Head of caudate nucleus (tissue), 42 donors: ENCODE measurements around the gene NPPA.

Experiments
- DNase-seq, 42 donors: peaks; one replicate each; pipeline versions ENCODE4 v3.0.0 to v3.0.0-alpha.2; 2020 to 2021; ENCODE audit warnings: mixed read lengths in 7 of 42
- intact Hi-C: fragments of 100-400 bp; cut with DNase I; formaldehyde crosslinking; loops from one replicate; pipeline ENCODE4 v1.15.0; 2022

The NPPA gene

DNA sequence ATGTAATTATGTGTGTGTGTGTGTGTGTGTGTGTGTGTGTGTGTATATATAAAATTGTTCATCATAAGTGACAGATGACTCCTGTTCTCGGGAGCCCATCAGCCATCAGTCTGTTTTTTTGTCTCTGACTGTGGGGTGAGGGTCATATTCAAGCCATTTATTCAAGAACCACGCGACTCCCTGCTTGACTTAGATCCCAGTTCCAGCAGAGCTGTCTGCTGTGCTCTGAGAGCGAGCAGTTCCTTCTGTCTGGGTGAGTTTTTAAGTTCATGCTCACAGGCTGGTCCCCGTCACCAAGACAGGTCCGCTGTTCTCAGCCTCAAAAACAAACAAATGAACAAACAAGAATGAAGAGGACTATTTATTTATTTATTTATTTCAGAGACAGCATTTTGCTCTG, 29.5 kb upstream of the NPPA start:
- intact Hi-C loops = no loop called here
- no peak for DNase-seq

DNA sequence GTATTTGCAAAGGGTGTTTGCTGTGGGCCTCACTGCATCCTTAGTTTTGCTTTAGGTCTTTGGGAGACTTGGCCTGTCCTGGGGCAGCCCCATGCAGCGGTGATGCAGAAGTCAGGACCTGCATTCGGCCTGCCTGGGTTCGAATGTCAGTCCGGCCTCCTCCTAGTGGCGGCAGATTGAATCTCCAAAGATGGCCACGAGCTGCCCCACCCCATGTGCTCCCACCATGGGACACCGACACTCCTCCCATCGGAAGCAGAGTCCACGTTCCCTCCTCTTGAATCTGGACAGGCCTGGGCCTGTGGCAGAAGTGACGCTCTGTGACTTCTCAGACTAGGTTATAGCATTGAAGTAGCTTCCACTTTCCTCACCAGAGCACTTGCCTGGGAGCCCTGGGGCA, 27.5 kb upstream of the NPPA start:
- no peak for DNase-seq
- intact Hi-C loops = no loop called here

DNA sequence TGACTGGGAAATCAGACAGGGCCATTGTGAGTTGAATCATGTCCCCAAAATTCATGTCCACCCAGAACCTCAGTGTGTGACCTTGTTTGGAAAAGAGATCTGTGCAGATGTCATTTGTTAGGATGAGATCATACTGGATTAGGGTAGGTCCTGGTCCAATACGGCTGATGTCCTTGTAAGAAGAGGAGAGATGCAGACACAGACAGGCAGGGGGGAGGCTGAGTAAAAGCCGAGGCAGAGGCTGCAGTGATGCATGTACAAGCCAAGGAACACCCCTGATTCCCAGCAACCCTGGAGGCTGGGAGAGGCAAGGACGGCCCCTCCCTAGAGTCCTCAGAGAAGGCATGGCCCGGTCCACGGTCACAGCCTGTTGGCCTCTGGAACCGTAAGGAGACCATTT, 27.0 kb upstream of the NPPA start:
- DNase-seq = no peak
- intact Hi-C loops = no loop called here

DNA sequence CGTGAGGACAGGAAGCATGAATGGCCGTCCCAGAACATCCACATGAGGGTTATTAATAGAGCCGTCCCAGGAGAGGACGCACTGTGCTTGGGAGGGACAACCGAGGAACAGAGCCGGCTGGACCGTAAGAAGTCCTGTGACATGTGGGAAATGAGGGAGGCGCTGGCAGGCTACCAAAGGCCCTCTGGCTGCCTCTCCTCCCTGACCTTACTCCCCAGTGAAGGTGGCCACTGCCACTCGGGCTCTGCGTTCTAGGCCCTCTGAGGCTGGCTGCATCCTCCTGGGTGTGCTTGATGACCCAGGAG, 26.6 kb upstream of the NPPA start:
- no peak for DNase-seq
- intact Hi-C loops = no loop called here

DNA sequence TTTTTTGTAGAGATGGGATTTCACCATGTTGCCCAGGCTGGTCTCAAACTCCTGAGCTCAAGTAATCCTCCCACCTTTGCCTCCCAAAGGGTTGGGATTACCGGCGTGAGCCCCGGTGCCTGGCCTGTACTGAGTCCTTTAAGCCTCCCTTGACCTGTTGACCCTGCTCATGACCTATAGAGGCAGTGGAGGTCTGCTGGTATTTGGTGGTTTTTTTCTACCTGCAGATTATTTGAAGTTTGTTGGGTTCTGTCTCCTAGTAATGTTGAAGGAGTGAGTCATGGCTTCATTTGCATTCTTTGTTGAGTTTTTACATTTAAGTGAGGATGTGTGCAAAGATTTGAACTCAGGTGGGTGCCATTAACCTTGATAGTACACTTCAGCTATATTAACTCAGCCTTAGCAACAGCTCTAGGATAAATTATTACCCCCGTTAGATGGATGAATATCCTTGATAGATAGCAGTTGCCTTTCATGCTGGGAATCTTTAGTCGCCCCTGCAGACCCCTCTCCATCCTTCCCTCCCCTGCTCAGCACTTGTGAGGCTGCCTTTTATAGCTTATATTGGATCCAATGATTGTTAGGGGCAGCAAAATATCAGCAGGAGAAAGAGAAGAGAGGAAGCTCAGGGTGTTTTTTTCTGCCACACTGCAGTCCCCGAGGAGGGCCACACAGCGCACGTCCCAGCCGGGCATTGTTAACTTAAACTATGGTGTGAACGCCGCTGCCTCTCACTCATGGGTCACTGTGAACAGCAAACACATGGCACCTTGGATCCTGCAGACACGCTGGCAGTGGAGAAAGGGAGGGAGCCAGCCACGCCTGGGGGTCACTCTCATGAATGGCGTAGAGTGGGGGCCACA, 26.0 kb upstream of the NPPA start:
- intact Hi-C loops = no loop called here
- no peak for DNase-seq

DNA sequence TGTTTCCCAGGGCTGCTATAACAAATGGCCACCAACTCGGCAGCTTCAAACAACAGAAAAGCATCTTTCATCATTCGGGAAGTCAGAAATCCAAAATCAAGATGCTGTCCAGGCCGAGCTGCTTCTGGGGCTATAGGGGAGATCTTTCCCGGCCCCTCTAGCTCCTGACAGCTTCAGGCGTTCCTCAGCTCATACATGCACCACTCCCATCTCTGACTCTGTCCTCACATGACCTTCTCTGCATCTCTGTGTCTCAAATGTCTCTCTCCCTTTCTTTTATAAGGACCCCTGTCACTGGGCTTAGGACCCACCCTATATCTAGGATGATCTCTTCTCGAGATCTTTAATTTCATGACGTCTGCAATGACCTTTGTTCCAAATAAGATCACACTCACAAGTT, 25.0 kb upstream of the NPPA start:
- intact Hi-C loops = no loop called here
- no peak for DNase-seq

DNA sequence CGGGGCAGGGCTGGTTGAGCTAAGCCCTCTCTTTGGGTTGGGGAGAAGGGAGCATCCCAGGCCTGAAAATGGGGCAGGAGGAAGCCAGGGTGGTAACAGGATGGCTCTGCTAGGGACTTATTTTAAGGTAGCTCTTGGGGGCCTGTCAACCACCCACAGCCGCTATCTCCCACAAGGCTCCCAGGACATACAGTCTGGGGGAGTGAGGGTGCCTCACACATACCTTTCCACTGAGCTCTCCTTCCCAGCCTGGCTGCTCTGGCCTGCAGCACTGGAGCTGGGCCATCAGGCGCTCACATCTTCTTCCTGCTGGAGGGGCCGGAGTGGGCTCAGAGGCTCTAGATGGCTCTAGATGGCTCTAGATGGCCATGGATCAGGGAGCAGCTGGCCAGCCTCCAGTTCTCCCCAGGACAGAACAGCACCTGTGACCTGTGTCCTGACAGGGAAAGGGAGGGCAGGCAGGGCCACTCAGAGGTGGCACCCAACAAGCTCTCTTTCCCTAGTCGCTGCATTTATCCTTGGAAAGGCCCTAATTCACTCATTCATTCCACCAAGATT, 22.1 kb upstream of the NPPA start:
- no peak for DNase-seq
- intact Hi-C loops = no loop called here

DNA sequence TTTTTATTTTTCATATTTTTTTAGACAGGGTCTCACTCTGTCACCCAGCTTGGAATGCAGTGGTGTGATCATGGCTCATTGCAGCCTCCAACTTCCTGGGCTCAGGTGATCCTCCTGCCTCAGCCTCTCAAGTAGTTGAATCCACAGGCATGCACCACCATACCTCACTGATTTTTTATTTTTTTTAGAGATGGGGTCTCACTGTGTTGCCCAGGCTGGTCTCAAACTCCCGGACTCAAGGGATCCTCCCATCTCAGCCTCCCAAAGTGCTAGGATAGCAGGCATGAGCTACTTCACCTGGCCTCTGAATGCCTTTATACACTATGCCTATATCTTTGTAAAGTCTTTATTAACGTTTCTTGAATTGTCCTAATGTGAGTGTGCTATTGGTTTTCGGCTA, 21.5 kb upstream of the NPPA start:
- intact Hi-C loops = no loop called here
- DNase-seq = no peak

DNA sequence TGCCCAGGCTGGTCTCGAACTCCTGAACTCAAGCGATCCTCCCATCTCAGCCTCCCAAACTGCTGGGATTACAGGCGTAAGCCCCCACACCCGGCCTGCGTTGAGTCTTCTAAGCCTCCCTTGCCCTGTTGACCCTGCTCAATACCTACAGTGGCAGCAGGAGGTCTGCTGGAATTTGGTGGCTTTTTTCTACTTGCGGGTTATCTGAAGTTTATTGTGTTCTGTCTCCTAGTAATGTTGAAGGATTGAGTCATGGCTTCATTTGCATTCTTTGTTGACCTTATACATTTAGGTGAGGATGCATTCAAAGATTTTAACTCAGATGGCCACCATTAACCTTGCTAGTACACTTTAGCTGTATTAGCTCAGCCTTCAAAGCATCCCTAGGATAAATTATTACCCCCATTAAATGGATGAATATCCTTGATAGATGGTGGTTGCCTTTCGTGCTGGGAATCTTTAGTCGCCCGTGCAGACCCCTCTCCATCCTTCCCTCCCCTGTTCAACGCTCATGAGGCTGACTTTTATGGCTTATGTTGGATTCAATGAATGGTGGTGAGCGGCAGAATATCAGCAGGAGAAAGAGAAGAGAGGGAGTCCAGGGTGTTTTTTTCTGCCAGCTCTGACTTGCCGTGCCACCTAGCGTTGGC, 20.9 kb upstream of the NPPA start:
- DNase-seq = no peak
- intact Hi-C loops = no loop called here

DNA sequence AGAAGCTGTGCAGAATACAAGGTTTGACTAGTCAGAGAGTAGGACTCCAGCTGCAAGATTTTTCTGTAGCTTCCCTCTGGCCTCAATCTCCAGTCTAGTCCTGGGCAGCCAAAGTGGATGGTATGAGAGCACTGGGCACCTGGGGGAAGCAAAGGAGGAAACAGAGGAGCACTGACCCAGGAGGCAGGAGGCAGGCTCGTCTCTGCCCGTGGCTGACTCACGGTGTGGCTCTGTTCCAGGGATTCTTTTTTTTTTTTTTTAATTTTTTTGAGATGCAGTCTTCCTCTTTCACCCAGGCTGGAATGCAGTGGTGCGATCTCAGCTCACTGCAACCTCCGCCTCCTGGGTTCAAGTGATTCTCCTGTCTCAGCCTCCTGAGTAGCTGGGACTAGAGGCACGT, 15.3 kb upstream of the NPPA start:
- intact Hi-C loops = no loop called here

DNA sequence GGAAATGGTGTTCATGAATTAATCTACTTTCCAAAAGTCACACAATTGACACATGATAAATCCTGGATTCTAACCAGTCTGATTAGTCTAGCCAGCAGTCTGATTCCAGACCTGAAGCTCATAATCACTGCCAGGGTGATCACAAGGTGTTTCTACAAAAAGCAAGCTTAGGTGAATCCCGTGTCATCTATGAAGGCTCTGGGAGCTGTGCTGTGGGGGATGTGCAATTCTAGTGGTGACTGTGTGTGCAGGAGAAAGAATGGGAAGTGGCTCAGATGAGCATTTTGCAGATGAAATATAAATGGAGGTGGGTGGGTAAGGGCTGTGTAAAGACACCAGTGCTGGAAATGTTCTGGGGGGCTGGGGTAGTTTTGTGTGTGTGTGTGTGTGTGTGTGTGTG, 13.0 kb upstream of the NPPA start:
- DNase-seq = peak in 23 of 42 donors; percentile 19 to 74 (median 43)
- intact Hi-C loops = no loop called here

More for the DNA sequence above, 15.3 kb upstream of the NPPA start:
- no peak for DNase-seq

DNA sequence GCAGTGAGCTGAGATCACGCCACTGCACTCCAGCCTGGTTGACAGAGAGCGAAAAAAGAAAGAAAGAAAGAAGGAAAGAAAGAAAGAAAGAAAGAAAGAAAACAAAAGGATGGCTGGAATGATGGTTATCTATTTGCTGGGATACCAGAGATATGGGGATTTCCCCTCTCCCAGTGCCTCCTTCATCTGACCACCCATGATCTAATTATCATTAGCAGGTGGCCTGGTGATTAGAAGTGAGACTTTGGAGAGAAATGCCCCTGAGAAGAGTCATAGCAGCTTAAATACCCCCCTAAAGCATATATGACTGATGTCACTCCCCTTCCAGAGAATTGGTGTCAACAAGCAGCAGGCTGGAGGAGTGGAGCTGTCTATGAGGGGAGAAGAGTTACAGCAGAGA, 12.5 kb upstream of the NPPA start:
- intact Hi-C loops = no loop called here
- DNase-seq = no peak

DNA sequence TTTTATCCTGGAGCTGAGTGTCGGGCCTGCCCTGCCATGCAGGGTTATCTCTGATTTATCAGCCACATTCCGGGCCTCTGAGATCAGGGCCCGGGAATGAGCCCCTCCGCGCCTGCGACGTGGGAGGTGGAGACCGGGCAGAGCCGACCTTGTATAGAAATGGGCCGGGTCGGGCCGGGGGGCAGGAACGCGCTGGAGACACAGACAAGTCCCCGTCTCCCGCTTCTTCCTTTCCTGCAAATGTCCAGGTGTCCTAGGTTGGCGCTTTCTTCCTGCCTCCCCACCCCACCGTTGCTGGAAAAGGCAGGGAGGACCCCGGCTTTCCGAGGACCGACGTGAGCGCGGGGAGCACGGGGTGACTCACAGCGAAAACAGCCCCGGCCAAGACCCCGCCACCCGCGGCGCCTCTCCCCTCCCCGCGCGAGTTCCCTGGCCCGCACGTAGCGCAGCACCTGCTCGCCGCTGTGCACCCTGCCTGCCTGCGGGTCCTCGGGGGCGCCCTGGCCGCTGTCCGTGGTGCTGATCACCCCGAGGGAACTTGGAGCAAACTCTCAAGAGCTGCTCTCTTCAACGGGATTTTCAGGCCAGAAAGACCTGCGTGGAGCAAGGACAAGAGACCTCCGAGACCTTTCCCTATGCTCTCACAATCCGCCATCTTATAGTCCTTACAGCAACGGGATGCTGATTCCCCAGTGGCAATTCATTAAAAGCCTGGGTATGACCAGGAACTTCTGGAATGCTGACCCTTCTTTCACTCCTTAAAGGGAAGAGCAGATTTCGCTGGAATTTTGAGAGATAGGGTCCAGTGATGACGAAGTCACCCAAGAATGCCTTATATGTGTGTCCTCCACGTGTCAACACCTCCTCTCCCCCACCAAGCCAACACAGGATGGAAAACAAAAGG, 11.6 kb upstream of the NPPA start:
- peak in 21 of 42 donors; percentile 17 to 73 (median 29) for DNase-seq
- intact Hi-C loops = no loop called here

DNA sequence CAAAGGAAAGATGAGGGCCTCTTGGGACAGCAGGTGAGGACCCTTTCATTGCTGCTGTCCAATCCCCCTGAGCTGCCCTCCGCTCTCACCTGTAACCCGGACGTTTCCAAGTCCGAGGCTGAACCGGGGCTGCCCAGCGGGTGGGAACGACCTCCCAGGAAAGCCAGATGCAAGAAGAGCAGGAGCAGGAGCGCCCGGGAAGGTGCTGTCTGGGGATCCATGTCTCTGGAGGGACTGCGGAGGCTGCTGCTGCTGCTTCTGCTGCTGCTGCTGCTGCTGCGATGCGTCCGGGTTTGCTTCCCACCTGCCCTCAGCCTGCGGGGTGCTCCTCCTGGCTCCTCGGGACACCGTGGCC, 11.0 kb upstream of the NPPA start, which contains the start of gene NPPB:
Gene NPPB (minus strand): TSS at position 333 of the 355 bp plus-strand sequence. CDS start 112 bp downstream, at position 221.
- intact Hi-C loops = no loop called here
- peak in 3 of 42 donors; percentile 5 to 41 (median 19) for DNase-seq

DNA sequence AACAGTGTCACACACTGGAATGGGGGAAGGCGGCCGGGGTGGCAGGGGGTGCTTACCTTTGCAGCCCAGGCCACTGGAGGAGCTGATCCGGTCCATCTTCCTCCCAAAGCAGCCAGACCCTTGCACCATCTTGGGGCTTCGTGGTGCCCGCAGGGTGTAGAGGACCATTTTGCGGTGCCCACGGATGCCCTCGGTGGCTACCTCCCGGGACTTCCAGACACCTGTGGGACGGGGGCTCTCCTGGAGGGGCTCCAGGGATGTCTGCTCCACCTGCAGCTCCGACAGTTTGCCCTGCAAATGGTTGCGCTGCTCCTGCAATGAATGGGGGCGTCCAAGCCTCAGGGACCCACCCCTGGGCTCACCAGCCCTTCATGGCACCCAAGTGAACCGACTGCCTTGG, 10.6 kb upstream of the NPPA start:
- DNase-seq = no peak
- intact Hi-C loops = no loop called here

DNA sequence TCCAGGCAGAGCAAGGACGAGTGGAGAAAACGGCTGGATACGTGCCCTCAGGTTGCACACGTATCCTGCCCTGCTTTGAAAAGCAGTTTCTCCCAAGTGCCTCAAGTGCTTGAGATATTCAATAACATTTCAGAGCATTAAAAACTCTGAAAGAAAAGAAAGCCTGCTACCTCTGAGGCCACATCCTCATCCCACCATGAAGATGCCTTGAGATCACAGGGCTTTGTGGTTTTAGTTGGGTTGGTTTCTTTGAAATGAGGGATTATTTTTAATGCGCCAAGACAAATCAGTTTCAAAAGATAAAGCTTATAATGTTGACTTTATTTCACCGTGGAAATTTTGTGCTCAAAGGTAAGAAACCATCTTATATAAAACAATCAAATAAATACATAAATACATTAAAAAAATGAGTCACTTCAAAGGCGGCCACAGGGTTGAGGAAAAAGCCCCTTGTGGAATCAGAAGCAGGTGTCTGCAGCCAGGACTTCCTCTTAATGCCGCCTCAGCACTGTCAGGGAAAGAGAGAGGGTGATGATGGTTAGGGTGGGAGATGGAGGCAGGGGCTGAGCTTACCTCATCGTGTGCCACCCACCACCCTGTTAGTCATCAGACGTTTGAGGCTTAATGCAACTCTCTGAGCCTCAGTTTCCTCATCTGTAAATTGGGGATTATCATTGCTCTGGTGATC, 9.7 kb upstream of the NPPA start:
- DNase-seq = no peak
- intact Hi-C loops = no loop called here

DNA sequence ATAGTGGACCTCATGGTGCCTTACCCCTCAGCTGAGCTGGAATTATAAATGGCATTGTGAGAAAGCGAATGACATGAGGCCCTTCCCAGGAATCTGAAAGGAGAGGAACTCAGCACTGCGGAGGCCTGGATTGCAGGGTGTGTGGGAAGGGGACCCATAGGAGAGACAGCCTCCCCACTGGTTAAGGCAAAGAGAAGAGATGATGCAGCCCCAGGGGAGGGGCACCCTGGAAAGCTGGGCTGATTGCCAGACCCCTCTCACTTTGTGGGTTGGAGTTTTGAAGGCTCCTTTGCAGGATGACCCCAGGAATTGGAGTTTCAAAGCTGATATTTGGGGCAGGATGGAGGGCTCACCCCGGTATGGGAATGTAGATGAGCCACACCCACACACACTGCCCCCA, 9.1 kb upstream of the NPPA start:
- no peak for DNase-seq
- intact Hi-C loops = no loop called here

DNA sequence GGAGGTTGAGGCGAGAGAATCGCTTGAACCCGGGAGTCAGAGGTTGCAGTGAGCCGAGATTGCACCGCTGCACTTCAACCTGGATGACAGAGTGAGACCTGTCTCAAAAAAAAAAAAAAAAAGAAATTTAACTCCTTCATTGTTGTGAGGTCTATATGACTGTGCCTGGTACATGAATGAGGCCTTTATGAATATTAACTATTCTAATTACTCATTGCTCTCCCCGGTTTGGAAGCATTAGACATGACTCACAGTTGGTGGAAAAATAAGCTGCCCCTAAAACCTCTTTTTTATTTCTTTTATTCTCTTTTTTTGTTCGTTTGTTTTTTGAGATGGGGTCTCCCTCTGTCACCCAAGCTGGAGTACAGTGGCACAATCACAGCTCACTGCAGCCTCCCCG, 7.8 kb upstream of the NPPA start:
- intact Hi-C loops = no loop called here

DNA sequence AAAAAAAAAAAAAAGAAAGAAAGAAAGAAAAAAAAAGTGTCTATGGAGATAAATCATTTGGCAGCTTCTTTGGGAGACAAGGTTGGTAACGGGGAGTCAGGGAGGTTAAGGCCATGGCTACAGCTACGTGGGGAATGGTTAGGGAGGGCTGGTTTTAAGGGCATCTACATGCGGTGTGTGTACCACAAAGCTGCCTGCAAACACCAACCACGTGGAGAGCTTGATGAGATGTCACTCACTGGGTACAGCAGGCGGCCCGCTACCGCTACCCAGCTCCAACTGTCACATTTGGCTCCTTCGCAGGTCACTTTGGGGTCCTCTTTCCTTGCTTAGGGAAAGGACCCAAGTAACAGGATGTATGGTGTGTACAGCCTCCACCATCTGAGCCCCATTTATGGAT, 6.9 kb upstream of the NPPA start:
- no peak for DNase-seq
- intact Hi-C loops = no loop called here

More for the DNA sequence above, 7.8 kb upstream of the NPPA start:
- no peak for DNase-seq
